Measurements from ENCODE around the gene UAP1L1.
A peak's percentile ranks its signal among the peaks of the same experiment; 100 is the strongest.

The UAP1L1 gene

DNA sequence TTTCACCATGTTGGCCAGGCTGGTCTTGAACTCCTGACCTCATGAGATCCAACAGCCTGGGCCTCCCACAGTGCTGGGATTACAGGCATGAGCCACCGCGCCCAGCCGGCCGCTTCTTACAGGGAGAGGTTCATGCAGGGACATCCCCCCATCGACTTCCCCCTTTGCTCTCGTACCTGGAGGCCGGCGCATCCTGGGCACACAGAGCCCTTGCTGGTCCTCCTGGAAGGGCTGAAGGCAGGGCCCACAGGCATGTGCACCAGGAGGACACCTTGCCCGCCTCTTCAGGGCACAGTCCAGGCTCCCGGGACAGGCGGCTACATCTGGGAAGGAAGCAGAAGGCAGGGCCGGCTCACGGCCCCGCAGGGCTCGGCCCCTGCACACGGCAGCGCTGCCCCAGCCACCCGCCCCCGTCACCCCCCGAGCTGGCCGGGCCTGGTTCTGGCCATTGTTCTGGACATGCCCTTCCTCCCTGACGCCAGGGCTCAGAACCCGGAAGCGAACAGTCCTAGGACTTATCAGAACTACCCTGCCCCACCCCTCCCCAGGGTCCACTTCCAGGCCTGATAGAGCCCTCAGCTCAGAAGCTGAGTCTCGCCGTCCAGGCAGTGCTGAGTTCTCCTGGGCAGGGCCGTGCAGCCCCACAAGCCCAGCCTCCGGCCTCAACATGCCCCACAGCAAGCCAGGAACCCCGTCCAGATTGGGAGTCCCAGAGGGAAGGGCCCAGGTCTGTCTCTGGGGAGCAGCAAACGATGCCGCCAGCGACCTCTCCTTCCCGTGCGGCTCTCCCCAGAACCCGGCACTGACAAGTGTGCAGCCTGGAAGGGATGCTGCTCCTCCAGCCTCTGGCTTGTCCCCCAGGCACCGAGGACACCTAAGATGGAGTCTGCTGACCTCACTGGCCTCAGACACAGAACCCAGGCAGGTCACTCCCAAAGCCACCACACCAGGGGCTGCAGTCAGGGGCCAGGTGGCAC, 34.3 kb upstream of the UAP1L1 start:
- DNase-seq, result no peak

DNA sequence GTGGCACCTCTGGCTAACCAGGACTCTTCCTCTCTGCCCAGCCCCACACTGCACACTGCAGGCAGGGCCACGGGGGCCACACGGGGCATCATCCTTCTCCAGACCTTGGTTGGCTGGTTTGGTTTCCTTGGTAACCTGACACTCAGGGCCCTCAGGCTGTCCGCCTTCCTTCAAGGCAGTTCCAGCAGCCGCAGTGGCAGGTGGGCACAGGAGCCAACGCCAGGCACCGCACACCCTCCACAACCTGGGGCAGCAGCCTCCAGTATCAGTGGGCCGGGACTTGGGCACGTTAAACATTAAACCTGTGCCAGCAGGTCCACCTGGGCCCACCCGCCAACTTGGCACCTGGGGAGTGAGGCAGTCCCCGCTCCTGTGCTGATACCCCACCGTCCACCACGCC, 33.3 kb upstream of the UAP1L1 start:
- DNase-seq, result no peak

- DNase-seq, result no peak
Observed at GRCh38 chr9:137044502-137045177, 32.7 kb upstream of the UAP1L1 start.

GRCh38 chr9:137045294-137046087, 31.8 kb upstream of the UAP1L1 start:
- DNase-seq, result no peak

- peak; percentile 43 to 51 for DNase-seq
Observed at GRCh38 chr9:137046088-137046787, 31.1 kb upstream of the UAP1L1 start, which contains the start of gene NPDC1. Gene NPDC1 (minus strand): TSS chr9:137046177. CDS start chr9:137045989, 188 bp downstream.

DNA sequence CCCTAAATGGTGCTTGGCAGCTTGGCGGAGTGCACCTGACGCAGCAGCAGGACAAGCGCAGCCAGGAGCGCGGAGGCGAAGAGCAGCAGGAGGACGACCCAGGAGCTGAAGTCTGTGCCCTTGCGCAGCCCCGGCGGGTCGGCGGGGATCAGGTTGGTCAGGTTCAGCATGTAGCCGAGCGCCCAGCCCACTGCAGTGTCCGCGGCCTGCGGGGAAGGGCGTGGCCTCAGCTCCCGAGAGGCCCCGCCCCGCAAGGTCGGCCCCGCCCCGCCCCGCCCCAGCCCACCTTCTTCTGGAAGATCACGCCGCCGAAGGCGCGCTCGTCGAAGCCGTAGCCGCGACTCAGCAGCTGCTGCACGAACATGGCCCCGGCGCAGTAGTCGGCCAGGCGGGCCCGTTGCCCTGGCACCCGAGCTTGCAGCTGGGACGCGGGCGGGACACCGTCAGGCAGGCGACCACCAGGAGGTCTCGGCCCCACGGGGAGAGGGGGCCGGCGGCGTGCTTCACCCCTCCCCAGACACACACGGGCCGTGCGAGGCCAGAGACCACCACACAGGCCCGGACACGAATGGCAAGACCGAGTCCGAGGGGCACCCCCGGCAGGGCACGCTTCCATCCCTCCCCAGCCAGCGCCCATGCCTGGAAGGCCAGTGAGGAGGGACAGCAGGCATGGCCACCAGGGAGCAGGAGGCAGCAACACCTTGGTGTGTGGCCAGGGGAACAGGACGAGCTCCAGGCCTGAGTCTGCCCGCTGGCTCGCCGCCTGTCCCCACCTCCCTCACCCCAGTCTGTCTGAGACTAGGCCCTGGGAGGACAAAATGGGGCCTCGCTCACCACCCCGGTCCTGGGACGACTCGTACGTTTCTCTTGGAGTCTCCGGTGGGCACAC, 28.4 kb upstream of the UAP1L1 start:
- no peak for DNase-seq

DNA sequence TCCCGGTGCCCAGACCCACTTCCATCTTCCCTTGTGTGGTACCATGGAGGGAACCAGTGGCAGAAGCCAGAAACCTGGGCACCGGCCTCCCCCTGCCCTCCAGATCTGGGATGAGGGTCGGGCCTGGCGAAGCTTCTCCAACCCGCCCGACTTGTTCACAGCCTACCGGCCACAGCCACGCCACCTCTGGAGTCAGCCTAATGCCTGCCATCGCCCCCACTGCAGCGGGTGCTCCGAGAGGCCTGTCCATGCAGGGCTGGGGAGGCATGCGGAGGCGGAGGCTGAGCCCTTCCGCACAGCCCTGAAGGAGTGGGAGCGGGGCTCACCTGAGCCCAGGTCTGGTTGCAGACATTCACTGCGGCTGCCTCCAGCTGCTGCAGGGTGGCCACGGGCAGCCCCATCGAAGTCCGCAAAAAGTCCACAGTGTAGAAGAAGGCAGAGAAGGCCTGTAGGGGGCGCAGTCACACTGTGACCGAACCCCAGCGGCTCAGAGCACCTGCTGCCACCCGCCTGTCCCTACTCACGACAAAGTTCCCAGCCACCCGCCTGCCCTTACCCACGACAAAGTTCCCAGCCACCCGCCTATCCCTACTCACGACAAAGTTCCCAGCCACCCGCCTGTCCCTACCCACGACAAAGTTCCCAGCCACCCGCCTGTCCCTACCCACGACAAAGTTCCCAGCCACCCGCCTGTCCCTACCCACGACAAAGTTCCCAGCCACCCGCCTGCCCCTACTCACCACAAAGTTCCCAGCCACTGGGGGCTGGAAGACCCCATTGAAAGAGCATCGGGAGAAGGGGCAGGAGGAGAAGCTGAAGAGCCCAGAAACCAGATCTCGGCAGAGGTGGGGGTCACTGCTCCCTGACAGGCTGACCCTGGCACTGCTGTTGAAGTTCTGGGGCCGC, 27.5 kb upstream of the UAP1L1 start:
- DNase-seq, result peak in 1 of 2 experiments; percentile 20

DNA sequence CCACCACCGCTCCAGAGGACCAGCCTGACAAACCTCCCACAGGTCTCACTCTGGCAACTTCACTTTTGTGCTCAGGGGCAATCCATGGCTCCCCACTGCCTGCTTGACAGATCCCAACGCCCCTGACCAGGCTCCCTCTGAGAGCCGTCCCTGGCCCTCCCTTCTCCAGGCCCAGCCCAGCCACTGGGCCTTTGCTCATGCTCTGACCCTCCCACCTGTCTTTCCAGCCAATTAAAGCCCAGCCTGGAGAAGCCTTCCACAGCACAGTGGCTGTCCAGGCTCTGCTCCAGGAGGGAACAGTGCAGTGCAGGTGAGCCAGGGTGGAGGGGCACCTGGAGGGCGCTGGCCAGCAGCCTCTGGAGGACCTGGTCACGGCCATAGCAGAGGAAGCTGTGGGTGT, 26.7 kb upstream of the UAP1L1 start:
- DNase-seq, result no peak

DNA sequence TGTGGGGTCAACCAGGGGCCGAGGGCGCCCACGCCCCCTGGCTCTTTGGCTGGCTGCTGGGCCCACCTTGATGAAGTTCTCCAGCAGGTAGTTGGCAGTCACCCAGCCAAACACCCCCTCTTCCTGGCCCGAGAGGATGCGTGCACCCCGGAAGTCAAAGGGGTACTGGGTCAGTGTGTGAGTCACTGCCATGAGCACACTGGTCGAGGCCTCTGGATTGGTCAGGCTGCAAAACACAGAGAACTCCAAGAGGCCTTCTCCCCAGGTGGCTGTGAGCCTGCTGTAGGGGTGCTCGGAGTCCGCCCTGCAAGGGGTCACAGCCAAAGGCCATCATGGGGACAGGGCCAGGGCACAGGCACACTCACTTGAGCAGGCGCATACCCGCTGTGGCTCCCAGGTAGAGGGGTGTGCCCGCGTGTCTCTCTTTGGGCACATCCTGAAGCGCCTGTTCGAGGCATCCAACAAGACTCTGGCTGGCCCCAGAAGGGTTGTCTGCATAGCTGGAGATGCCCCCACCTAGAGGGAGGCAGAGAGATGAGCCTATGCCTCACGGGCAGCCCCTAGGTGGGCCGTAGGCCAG, 26.1 kb upstream of the UAP1L1 start:
- no peak for DNase-seq

DNA sequence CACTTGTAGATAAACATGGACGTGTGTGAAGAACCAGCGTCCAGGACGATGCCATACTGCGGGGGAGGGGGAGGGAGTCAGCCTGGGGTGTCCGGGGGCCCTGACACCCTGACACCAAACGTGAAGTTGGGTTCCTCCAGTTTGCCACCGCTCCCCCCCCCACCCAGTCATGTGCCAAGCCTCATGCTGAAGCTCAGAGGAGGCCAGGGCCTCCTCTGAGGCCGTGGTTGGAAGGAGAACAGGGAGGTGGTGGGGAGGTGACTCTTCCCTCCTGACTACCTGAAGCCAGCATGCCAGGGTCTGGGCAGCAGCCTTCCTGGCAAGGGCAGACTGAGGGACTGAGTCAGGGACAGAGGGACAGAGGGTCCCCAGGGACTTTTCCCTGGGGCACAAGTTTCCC, 25.0 kb upstream of the UAP1L1 start:
- no peak for DNase-seq

GRCh38 chr9:137052998-137053943, 24.0 kb upstream of the UAP1L1 start:
- no peak for DNase-seq

DNA sequence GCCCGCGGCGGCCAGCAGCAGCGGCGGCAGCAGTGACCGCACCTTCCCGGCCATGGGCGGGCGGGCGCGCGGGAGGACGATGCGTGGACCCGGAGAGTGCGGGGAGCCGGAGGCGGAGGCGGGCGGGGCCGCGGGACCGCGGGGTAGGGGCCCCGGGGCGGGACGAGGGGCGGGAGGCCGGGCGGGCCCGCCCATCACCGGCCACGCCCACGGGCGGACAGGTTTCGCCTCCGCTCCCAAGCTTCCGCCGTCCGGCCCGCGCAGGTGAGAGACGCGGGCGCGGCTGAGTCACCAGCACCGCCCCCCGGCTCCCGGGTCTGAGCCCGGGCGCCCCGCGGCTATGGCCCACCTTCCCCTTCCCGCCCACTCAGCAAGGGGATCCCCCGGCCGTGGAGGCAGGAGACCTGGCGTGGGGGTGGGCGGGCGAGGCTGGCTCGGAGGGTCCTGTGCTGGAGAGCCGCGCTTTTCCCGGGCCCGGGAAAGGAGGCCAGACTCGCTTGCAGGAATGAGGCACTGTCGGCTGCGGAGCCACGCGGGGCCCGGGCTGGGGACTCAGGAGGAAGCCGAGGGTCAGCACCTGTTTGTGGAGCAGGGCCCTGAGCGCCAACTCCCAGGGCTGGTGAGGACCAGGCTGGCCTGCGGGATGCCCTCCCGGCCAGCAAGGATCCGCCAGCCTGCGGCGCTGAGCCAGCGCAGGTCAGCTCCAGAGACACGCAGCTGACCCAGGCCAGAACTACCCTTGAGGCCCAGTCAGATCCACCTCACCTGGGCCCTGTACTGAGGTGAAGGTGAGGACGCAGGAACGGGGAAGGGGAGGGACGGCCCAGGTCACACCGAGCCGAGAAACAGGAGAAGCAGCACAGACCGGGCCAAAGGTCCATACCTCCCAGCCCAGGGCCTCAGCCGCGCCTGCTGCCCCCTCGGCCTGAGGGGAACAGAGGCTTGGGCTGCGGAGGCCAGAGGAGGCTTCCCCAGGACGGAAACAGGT, 23.1 kb upstream of the UAP1L1 start, which contains the start of gene ENTPD2:
Gene ENTPD2 (minus strand): TSS at position 118 of the 988 bp plus-strand sequence. CDS start 64 bp downstream, at position 54.
- DNase-seq, result peak; percentile 16 to 29

DNA sequence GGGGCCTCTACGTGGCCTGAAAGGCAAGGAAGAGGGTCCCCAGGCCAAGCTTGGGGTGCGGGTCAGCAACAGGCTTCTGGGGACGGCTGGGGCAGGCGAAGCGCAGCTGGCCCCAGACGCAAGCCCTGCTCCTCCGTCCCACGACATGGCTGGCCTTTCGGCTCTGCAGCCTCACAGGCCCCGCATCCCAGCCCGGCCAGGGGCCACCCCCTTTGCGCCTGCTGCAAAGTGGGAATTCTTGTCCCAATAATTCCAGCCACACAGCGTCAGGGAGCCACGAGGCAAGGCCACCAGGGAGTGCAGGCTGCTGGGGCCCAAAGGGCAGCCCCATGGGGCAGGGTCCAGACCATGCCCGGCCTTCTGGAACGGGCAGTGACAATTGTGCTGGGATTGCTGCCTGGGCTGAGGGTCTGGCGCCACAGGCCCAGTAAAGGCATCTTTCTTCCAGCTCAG, 22.4 kb upstream of the UAP1L1 start:
- no peak for DNase-seq

DNA sequence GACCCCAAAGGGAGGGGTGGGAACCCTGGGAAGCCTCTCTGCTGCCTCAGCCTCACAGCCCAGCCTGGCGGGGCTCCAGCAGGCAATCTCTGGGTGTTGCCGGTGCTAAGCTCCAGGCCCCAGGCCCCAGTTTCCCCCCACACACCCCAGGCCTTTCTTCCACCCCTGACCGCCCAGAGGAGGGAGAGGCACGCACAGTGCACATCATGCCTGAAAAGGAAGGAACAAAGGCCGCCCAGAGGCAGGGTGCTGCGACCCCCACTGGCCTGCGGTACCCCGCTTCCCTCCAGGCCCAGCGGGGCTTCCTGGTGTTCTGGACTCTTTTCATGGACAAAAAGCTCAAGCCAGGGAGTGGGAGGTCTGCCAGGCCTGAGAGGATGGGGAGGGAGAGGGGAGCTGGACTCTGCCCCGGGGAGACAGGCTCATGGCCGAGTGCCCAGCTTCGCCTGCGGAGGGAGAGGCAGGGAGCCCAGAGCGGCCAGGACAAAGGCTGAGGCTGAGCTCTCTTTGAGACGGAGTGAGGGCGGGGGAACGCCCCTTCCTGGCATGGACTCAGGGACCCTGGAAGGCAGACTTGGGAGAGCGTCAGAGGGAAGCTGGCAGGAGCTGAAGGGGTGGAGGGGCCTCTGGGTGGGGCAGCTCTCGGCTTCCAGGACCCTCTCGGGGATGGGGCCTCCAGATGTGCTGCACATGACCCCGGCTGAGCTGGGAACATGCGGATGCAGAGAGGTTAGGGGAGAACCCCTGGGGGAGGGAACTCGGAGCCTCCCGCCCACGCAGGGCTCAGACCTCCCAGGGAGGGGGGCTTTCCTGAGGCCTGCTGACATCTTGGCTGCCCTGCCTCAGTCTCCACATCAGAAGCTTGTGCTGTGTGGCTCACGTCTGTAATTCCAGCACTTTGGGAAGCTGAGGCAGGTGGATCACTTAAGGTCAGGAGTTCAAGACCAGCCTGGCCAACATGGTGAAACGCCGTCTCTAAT, 21.6 kb upstream of the UAP1L1 start:
- DNase-seq, result no peak

- no peak for DNase-seq
Observed at GRCh38 chr9:137056739-137057415, 20.4 kb upstream of the UAP1L1 start.
